ENCODE data around the gene PTPRM.

GRCh38 chr18:7626922-7627440 is 59.9 kb downstream of the PTPRM start:
- TF ChIP-seq CTCF (IDR thresholded peaks at IDR 0.05) = no peak
- no peak for TF ChIP-seq EP300 (IDR thresholded peaks at IDR 0.05)
- no peak for TF ChIP-seq POLR2A (IDR thresholded peaks at IDR 0.05)

Measured in ovary (tissue), 3 donors.